Caki2 (cell line): Measurements from ENCODE around the gene TCEAL2. TPM values are rescaled to one million over a fixed set of nuclear protein-coding genes. Genes with fewer than 3 reads are reported as not detected.
"Not testable (repeated sequence)": the region's sequence is repeated elsewhere in the genome, so short reads cannot be mapped to it uniquely, and the experiment has no call there.

Source experiments
- DNase-seq: peaks from one replicate; pipeline ENCODE4 v3.0.0-alpha.2; 2015; ENCODE audit warnings: low read depth
- in situ Hi-C: cut with HindIII; loops from 2 replicates; pipeline ENCODE4 v1.10.0; 2016; ENCODE audit warnings: low sequenced_read_pairs, low pct_unique_long_range_greater_than_20kb, mixed read lengths
- total RNA-seq: library from RNA; depleted of rRNA; stranded (reverse); fragments of >200 nt; shearing (Covaris generic); gene quantifications from 2 replicates; pipeline ENCODE4 v1.2.3, GENCODE V29; 2014; ENCODE audit warnings: low replicate concordance; rRNA removed

Gene TCEAL2
- not detected in 2 replicates for total RNA-seq

DNA sequence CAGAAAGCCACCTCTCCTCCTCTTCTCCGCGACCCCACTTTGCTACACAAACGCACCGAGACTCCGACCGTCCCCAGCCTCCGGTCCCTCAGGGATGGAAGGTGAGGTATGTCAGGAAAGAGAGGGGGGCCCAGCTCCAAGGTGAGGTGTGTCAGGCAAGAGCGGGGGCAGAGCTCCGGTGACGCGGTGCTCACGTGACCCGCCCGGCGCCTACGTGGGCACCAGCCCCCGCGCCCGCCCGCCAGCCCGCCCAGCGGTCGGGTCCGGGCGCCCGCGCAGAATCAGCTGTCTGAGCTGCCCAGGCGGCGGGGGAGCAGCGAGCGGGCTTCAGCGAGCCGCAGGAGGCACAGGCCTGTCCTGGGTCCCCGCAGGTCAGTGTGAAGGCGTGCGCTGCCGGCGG is at the start of gene TCEAL2:
Gene TCEAL2 (plus strand): TSS at position 244 of the 400 bp plus-strand sequence. CDS start 1,152 bp downstream, outside the sequence.
- not testable (repeated sequence) for DNase-seq

DNA sequence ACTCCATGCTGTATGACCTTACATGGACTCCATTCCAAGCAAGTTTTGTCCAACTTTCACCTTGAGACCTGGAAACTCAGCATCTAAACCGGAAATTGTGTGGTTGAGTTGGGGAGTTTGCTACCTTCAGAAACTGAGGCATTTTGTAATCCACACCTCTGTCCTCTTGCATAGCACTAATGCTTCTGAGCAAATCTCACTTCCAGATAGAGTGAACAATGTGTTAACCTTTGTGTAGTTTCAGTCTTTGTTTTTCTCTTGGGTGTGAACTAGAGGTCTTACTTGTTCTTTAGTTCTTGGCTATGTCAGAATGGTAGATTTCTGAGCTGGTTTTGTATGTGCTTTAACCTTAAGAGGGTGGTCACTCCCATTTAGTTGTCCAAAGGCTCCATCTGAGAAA is 48.1 kb upstream of the TCEAL2 start:
- DNase-seq: no peak
- in situ Hi-C loops: no loop called here

More for the DNA sequence above, at the start of gene TCEAL2:
- in situ Hi-C loops: not testable (repeated sequence)

DNA sequence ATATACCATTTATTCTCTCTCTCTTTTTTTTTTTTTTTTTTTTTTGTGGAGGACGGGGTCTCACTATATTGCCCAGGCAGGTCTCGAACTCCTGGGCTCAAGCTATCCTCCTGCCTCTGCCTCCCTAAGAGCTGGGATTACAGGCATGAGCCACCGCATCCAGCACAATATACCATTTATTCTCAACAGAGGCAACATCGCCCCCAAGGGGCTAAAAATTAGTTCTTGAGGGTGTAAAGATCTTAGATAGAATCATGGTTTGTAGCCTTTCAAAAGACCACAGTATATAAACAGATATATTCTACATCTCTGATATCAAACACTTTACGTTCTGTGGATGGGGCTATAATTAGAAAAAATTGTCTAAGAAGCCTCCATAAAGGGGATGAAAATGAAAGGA is 39.8 kb upstream of the TCEAL2 start:
- no peak for DNase-seq
- in situ Hi-C loops: no loop called here

GRCh38 chrX:102113367-102113766 is 12.1 kb upstream of the TCEAL2 start:
- in situ Hi-C loops: no loop called here
- DNase-seq: no peak

DNA sequence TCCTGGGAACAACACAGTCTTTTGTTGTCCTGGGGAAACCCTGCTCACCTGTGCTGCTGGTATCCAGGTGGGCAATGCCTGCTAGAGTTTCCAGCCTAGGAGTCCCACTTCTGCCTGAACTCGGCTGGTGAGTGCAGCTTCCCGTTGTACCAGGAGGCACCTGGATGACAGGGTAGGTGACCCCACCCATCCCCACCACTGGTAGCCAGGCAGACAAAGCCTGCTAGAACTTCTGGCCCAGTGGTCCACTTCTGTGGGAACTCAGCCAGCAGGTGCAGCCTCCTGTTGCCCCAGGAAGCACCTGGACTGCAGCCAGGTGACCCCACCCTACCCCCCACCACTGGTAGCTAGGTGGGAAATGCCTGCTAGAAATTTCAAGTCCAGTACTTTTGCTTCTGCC is 9.7 kb upstream of the TCEAL2 start:
- in situ Hi-C loops: no loop called here
- no peak for DNase-seq

DNA sequence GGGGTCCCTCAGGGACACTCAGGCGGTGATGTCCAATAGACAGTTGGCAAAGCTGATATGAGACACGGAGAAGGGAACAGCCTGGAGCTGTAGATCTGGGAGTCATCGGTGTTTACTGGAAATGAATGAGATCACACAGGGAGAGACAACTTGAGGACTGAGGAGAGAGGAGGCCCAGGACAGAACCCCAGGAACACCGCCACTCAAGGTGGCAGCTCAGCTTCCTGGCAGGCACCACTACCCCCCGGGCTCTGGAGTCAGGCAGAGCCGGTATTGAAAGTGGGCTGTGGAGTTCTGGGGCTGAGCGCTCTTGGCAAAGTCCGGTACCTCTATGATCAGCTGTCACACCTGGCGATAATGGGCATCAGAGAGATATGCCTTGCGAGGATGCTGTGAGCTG is 465 bp upstream of the TCEAL2 start:
- in situ Hi-C loops, DNase-seq: not testable (repeated sequence)

DNA sequence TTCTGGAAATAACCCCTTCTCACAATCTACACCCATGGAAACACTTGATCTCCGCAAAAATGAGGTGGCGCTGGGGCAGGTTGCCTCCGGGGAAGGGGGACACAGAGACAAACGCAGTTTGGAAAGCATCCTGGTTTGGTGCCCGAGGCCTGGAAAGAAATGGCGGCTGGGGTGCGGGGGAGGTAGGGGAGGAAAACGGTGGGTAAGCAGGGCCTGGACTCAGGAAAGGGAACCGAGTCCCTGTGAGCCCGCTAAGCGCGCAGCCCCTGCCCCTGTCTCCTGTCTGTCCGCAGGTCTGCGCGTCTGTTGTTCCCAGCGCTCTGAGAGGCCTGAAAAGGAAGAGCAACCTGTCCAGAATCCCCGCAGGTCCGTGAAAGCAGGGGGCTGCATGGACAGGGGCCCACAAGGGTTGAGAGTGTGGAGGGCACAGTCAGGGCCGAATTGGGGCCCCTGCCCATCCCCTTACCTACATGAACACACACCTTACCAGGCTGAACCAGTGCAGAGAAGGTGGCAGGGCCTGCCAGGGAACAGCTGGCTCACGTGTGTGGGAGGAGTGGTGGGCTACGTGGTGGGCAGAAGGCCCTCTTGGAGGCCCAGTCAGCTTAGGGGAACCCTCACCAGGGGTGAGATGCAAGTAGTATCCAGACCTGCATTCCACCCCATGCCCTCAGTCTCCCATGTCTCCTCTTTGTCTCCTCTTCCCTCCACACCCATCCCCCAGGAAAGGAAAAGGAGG is 770 bp downstream of the TCEAL2 start:
- in situ Hi-C loops, DNase-seq: not testable (repeated sequence)

GRCh38 chrX:102126863-102127262 is 1.4 kb downstream of the TCEAL2 start:
- in situ Hi-C loops: no loop called here
- DNase-seq: no peak

DNA sequence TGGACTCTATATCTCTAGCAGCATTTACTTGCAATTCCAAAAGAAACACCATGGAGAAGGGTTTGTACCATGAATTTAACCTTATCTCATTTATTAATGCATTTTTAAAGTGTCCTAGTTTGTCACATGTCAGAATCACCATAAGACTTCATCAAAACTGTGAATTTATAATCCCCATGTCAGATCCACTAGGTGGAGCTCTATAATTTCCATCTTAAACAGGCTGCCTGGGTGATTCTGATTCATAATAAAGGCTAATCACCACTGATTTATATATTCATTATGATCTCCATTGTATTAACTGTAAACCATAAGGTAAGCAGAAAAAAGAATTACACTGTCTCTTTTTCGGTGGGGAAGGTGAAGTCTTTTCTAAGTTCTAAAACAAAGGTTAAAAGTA is 4.0 kb downstream of the TCEAL2 start:
- DNase-seq: peak; percentile 0
- in situ Hi-C loops: no loop called here

- in situ Hi-C loops: no loop called here
These were observed 12.6 kb downstream of the TCEAL2 start for GRCh38 chrX:102138064-102138463.

DNA sequence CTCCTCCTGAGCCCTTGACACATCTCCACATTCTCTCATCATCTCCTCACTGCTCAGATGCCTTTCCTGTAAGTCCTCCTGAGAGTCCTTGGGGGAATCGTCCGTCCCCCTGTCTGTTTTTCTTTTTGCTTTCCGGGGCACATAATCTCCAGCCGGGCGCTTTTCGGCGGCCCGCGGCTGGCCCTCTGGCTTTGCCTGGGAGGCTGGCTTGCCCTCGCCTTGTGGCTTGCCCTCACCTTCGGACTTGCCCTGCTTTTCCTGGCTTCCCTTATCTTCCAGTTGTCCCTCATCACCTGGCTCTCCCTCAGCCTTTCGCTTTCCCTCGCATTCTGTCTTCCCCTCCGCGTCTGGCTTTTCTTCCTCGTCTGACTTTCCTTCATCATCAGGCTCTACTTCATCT is 15.4 kb downstream of the TCEAL2 start:
- in situ Hi-C loops, DNase-seq: not testable (repeated sequence)

More at GRCh38 chrX:102138064-102138463, 12.6 kb downstream of the TCEAL2 start:
- DNase-seq: no peak

DNA sequence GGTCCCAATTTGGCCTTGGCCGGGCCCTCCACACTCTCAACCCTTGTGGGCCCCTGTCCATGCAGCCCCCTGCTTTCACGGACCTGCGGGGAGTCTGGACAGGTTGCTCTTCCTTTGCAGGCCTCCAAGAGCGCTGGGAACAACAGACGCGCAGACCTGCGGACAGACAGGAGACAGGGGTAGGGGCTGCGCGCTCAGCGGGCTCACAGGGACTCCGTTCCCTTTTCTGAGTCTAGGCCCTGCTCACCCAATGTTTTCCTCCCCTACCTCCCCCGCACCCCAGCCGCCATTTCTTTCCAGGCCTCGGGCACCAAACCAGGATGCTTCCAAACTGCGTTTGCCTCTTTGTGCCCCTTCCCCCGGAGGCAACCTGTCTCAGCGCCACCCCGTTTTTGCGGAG is 16.2 kb downstream of the TCEAL2 start:
- DNase-seq, in situ Hi-C loops: not testable (repeated sequence)

DNA sequence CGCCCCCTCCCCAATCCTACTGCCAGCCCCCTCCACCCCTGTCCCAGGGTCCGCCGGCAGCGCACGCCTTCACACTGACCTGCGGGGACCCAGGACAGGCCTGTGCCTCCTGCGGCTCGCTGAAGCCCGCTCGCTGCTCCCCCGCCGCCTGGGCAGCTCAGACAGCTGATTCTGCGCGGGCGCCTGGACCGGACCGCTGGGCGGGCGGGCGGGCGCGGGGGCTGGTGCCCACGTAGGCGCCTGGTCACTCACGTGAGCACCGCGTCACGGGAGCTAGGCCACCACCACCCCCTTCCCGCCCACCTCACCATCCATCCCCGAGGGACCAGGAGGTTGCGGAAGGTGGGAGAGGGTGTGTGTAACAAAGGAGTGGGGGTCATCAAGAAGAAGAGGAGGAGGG is 16.8 kb downstream of the TCEAL2 start, which contains the start of gene TCEAL6:
Gene TCEAL6 (minus strand): TSS at position 208 of the 400 bp plus-strand sequence.
- DNase-seq, in situ Hi-C loops: not testable (repeated sequence)

DNA sequence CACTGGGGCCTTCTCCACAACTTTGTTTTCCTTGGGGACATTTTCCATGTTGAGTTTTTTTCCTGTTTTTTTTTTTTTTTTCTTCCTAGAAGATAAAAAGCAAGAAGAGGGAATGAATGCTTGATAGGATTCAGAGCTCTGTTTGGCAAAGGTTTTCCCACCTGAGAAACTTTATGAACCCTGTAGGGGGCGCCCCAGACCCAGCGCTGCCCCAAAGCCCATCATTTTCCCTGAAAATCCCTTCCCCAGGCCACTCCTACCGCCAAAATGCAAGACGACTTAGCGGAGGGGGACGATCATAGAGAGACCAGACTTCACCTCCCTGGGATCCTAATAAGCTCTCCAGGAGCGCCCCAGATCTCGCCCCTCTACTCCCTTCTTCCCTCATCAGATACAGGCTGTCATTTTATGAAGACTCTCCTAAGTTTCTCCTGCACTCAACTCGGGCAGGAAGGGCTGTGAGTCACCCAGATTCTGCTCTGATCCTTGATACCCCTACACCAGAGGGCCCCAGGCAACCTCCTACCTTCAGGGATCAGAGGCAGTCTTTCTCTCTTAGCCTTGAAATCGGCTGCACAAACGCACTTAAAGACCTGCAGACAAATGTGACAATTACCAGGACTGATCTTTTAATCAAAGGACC is 28.9 kb downstream of the TCEAL2 start:
- no peak for DNase-seq
- in situ Hi-C loops: no loop called here

DNA sequence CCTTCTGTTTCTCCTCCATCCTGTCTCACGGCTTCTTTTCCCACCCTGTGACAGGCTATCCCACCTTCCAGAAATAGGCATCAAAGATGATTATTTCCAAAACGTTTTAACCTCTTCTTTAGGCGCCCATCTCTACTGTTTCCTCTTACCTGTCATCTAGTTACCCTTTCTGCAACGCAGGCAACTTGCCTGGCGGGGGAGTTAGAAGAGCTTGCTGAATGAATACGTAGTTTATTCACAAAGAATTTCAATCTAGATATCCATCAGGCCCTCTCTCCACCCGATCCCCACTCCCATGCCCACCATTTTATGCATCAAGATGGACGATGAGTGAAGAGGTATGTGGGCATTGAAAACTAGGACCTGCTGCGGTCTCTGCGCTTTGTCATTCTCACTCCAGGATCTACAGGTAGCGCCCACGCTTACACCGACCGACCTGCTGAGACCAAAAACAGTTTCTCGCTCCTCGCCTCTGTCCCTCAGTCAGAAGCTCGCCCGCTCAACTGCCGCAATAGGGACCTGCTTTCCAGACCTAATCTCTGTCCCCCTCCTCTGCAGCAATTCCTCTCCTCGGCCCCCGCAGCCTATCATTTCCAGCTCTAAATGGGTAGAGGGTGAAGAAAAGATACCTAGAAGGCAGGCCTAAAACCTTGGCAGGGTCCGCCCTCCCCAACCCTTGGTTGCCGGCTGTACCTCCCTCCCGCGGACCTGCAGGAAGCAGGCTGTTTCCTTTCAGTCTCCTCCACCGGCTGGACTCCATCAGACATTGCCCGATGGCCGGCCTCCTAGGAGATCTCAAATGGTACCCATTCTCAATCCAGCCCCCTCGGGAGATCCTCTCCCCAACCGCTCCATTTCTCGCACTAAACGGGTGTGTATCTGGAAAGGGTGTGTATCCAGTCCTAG is 29.7 kb downstream of the TCEAL2 start:
- no peak for DNase-seq
- in situ Hi-C loops: no loop called here

DNA sequence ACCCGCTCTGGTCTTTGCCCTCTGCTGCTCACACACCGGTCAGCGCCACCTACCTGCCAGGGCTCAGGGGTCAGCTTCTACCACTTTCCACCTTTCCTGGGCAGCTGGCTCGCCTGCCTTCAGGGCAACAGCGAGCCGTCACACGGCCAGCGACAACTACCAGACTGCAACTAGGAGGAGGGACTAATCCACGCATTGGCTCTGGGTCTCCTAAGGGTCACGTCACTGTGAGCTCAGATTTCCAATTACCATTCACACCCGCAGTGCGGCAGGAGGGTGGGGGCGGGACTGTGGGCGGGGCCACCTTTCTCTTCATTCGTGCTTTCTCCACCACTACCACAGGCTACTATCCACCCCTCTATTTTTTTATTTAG is 30.3 kb downstream of the TCEAL2 start, which contains the start of gene BEX5:
Gene BEX5 (minus strand): TSS at position 172 of the 374 bp plus-strand sequence. CDS start 1,712 bp downstream, outside the sequence.
- peak; percentile 52 for DNase-seq
- in situ Hi-C loops: no loop called here
